GM12874 (cell line): Measurements from ENCODE around the gene RPH3AL.

ENCODE experiments used
- CTCF ChIP-seq: IDR thresholded peaks from 2 replicates; pipeline ENCODE4 v1.5.1; 2011; ENCODE audit warnings: low read depth, mild to moderate bottlenecking, control low read depth, low read length, moderate library complexity; ENCODE audit not compliant: insufficient read depth

The RPH3AL gene

GRCh38 chr17:207775-208174 lies 144.8 kb downstream of the RPH3AL start:
- TF ChIP-seq CTCF, result no peak

GRCh38 chr17:206941-207560 lies 145.6 kb downstream of the RPH3AL start:
- TF ChIP-seq CTCF, result no peak

- TF ChIP-seq CTCF, result no peak
Observed at GRCh38 chr17:205817-206216, 146.8 kb downstream of the RPH3AL start.

GRCh38 chr17:205148-205669 lies 147.4 kb downstream of the RPH3AL start:
- TF ChIP-seq CTCF, result no peak

GRCh38 chr17:204427-205147 lies 148.0 kb downstream of the RPH3AL start:
- TF ChIP-seq CTCF, result no peak

- no peak for TF ChIP-seq CTCF
Observed at GRCh38 chr17:202501-202951, 150.1 kb downstream of the RPH3AL start.

- no peak for TF ChIP-seq CTCF
Observed at GRCh38 chr17:200586-200985, 152.0 kb downstream of the RPH3AL start.
